ENCODE results near the gene C3orf33.

The C3orf33 gene

DNA sequence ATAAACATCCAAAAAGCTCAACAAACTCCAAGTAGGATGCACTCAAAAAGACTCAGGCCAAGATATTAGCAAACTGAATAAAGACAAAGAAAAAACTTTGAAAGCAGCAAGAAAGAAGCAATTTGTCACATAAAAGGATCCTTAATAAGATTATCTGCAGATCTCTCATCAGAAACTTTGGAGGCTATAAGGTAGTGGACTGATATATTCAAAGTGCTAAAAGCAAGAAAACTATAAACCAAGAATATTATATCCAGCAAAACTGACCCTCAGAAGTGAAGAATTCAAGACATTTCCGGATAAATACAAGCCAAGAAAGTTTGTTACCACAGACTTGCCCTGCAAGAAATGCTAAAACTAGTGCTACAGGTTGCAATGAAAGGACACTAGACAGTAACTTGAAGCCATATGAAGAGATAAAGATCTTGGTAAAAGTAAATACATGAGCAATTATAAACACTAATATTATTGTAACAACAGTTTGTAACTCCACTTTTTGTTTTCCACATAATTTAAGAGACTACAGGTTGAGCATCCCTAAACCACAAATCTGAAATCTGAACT lies 23.6 kb downstream of the C3orf33 start:
- Histone ChIP-seq H3K27ac (ENCODE audit: low read depth, low read length) (no peak overlapping the region), H3K36me3 (ENCODE audit: insufficient read depth, low read length) (no peaks in the 10 kb centered on the region), H3K9ac (ENCODE audit: low read depth, low read length) (no peak overlapping the region), H3K4me3 (ENCODE audit: low read length) (no peak overlapping the region), H3K4me1 (ENCODE audit: insufficient read depth, low read length) (no peaks in the 10 kb centered on the region), H3K9me3 (ENCODE audit: insufficient read depth, low read depth, low read length) (no peaks in the 10 kb centered on the region), H3K27me3 (ENCODE audit: insufficient read depth, low read length) (no peaks in the 10 kb centered on the region)
- 93% methylated on average over 1 of the region's 1 CpG for WGBS

DNA sequence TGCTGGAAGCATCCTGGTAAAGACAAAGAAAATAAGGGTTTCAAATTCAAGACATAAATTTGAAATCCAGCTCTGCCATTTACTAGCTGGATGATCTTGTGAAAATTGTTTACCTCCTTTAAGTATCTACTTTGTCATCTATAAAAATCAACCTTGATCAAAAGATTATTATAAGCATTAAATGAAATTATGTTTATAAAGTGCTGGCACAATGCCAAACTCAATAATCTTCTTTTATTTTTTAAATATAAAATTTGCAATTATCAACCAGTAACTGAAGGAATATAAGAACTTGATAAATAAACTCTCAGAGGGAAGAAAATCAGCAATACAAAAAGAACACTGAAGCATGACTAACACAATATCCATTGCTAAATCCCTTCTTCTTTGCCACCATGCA lies 25.8 kb downstream of the C3orf33 start:
- no peak overlapping the region for H3K9ac ChIP-seq (ENCODE audit: low read depth, low read length)
- no peaks in the 10 kb centered on the region for H3K36me3 ChIP-seq (ENCODE audit: insufficient read depth, low read length)
- no peak overlapping the region for H3K27ac ChIP-seq (ENCODE audit: low read depth, low read length)
- no peak overlapping the region for H3K4me3 ChIP-seq (ENCODE audit: low read length)
- H3K4me1 ChIP-seq (ENCODE audit: insufficient read depth, low read length) = no peaks in the 10 kb centered on the region
- H3K9me3 ChIP-seq (ENCODE audit: insufficient read depth, low read depth, low read length) = no peaks in the 10 kb centered on the region
- no peaks in the 10 kb centered on the region for H3K27me3 ChIP-seq (ENCODE audit: insufficient read depth, low read length)

DNA sequence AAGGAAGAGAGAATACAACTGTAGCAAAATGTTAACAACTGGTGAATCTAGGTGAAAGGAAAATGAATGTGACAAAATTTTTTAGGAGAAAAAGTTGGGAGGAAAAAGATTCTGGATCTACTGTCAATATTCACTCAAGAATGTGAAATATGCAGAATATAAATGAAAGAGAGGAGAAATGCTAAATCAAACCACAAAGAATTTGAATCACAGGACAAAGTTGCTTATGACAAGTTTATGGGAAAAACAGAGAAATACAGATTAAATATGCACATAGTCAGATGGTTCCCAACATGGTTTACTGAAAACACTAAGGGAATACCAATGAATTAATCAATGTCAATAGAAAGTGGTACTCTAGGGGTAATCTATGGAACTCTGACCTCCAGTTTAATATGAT lies 27.6 kb downstream of the C3orf33 start:
- Histone ChIP-seq H3K9me3 (ENCODE audit: insufficient read depth, low read depth, low read length) (no peaks in the 10 kb centered on the region), H3K27me3 (ENCODE audit: insufficient read depth, low read length) (no peaks in the 10 kb centered on the region), H3K36me3 (ENCODE audit: insufficient read depth, low read length) (no peaks in the 10 kb centered on the region), H3K4me3 (ENCODE audit: low read length) (no peak overlapping the region), H3K9ac (ENCODE audit: low read depth, low read length) (no peak overlapping the region), H3K4me1 (ENCODE audit: insufficient read depth, low read length) (no peaks in the 10 kb centered on the region), H3K27ac (ENCODE audit: low read depth, low read length) (no peak overlapping the region)

DNA sequence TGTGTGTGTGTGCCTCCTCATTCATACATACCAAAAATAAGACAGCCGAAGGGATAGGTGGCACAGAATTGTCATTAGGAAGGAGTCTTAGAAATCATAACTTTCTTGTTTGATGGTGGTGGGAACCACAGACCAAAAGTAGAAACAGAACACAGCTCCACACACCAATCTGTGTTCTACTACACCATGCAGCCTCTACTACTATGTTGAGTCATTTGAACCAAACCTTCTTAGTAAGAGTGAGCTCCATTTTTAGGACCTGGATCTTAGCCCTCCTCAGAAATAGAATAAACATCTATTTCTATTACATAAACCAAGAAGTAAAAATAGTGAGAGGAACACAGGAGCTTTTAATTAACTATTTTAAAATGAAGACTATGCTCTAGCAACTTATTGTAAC lies 33.3 kb downstream of the C3orf33 start:
- no peak overlapping the region for H3K4me3 ChIP-seq (ENCODE audit: low read length)
- no peaks in the 10 kb centered on the region for H3K27me3 ChIP-seq (ENCODE audit: insufficient read depth, low read length)
- H3K4me1 ChIP-seq (ENCODE audit: insufficient read depth, low read length) = no peaks in the 10 kb centered on the region
- H3K27ac ChIP-seq (ENCODE audit: low read depth, low read length) = no peak overlapping the region
- H3K36me3 ChIP-seq (ENCODE audit: insufficient read depth, low read length) = peaks cover 14% of the 10 kb centered on the region
- H3K9ac ChIP-seq (ENCODE audit: low read depth, low read length) = no peak overlapping the region
- WGBS = no CpG with 5 or more reads among the region's 1 CpG
- H3K9me3 ChIP-seq (ENCODE audit: insufficient read depth, low read depth, low read length) = peaks cover 13% of the 10 kb centered on the region

DNA sequence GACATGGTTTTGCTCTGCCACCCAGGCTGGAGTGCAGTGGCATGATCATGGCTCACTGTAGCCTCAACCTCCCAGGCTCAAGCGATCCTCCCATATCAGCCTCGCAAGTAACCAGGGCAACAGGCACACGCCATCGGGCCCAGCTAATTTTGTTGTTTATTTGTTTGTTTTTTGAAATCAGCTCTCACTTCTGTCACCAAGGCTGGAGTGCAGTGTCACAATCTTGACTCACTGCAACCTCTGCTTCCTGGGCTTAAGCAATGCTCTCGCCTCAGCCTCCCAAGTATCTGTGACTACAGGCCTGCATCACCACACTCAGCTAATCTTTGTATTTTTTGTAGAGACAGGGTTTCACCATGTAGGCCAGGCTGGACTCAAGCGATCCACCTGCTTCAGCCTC lies 35.0 kb downstream of the C3orf33 start:
- Histone ChIP-seq H3K36me3 (ENCODE audit: insufficient read depth, low read length) (peaks cover 18% of the 10 kb centered on the region), H3K27me3 (ENCODE audit: insufficient read depth, low read length) (no peaks in the 10 kb centered on the region), H3K4me1 (ENCODE audit: insufficient read depth, low read length) (no peaks in the 10 kb centered on the region), H3K9ac (ENCODE audit: low read depth, low read length) (no peak overlapping the region), H3K27ac (ENCODE audit: low read depth, low read length) (no peak overlapping the region), H3K4me3 (ENCODE audit: low read length) (no peak overlapping the region), H3K9me3 (ENCODE audit: insufficient read depth, low read depth, low read length) (peaks cover 13% of the 10 kb centered on the region)
- 91% methylated on average over 6 of the region's 6 CpGs for WGBS

DNA sequence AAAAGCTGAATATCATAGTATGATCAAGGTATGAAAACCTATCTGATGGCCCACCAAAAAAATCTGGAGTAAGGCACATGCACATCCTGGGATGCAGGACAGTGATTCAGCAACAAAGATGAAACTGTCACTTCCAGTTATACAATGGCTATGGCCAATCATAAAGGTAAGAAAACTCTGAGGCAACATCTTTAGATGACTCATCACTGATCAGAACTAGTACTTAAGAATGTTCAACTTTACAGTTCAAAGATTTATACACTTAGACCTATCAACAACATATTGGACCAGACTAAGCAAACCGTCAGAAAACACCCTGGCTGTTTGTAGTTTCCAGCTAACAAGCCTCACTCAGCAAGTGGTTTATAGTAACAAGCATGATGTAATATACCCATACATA lies 39.9 kb downstream of the C3orf33 start:
- peaks cover 13% of the 10 kb centered on the region for H3K9me3 ChIP-seq (ENCODE audit: insufficient read depth, low read depth, low read length)
- H3K9ac ChIP-seq (ENCODE audit: low read depth, low read length) = no peak overlapping the region
- H3K27me3 ChIP-seq (ENCODE audit: insufficient read depth, low read length) = no peaks in the 10 kb centered on the region
- no peaks in the 10 kb centered on the region for H3K4me1 ChIP-seq (ENCODE audit: insufficient read depth, low read length)
- H3K27ac ChIP-seq (ENCODE audit: low read depth, low read length) = no peak overlapping the region
- peaks cover 16% of the 10 kb centered on the region for H3K36me3 ChIP-seq (ENCODE audit: insufficient read depth, low read length)
- 100% methylated on average over 1 of the region's 1 CpG for WGBS
- no peak overlapping the region for H3K4me3 ChIP-seq (ENCODE audit: low read length)

DNA sequence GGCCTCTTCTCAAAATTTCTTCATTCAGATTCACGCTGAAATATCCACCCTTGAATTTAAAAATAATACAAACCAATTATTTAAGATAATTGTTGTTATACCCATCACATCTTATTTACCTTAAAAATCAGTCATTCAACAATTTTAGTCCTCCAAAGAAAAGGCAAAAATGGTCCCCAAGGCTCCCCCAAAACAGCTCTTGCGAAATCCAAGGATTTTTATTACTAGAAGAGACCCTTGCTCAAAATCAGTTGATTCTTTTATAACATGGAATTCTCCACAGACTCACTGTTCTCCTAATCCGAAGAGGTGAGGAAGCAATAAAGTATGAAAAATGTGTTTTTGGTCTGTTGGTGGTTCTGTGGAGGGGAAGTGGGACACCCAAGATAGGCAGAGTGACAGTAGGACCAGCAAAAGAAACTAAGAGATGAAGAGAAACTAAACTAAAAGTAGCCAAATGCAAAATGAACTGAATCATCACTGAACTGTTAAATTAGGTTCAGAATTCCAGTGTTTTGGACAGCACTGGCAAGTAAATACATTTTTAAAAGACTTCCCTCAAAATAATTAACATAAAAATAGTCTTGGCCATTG lies 42.1 kb downstream of the C3orf33 start:
- H3K4me3 ChIP-seq (ENCODE audit: low read length) = no peak overlapping the region
- H3K9me3 ChIP-seq (ENCODE audit: insufficient read depth, low read depth, low read length) = no peaks in the 10 kb centered on the region
- no peaks in the 10 kb centered on the region for H3K27me3 ChIP-seq (ENCODE audit: insufficient read depth, low read length)
- H3K27ac ChIP-seq (ENCODE audit: low read depth, low read length) = no peak overlapping the region
- H3K4me1 ChIP-seq (ENCODE audit: insufficient read depth, low read length) = no peaks in the 10 kb centered on the region
- H3K9ac ChIP-seq (ENCODE audit: low read depth, low read length) = no peak overlapping the region
- H3K36me3 ChIP-seq (ENCODE audit: insufficient read depth, low read length) = peaks cover 7% of the 10 kb centered on the region; the same call in 1 of the 2 replicates
- WGBS = 96% methylated on average over 3 of the region's 3 CpGs

DNA sequence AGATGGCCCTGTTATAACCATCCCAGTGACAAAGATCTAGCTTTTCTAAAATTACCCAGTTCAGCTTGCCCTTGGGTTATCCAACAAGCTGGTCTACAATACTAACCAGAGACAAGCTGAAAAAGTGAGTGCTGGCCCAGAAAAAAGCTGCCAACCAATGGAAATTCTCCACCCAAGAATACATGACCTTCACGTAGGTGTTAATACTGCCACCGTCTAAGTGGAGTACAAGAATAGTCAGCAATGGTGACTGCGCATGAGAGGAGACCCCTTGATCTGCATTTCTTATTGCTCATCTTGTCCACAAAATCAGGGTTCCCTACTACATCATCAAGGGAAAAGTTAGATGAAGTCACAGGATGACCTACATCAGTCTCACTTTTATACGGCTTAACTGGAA lies 45.4 kb downstream of the C3orf33 start:
- 98% methylated on average over 4 of the region's 4 CpGs for WGBS
- H3K27ac ChIP-seq (ENCODE audit: low read depth, low read length) = no peak overlapping the region
- H3K9me3 ChIP-seq (ENCODE audit: insufficient read depth, low read depth, low read length) = no peaks in the 10 kb centered on the region
- H3K36me3 ChIP-seq (ENCODE audit: insufficient read depth, low read length) = no peaks in the 10 kb centered on the region; the same call in 1 of the 2 replicates
- no peaks in the 10 kb centered on the region for H3K27me3 ChIP-seq (ENCODE audit: insufficient read depth, low read length)
- no peak overlapping the region for H3K4me3 ChIP-seq (ENCODE audit: low read length)
- no peaks in the 10 kb centered on the region for H3K4me1 ChIP-seq (ENCODE audit: insufficient read depth, low read length)
- H3K9ac ChIP-seq (ENCODE audit: low read depth, low read length) = no peak overlapping the region

DNA sequence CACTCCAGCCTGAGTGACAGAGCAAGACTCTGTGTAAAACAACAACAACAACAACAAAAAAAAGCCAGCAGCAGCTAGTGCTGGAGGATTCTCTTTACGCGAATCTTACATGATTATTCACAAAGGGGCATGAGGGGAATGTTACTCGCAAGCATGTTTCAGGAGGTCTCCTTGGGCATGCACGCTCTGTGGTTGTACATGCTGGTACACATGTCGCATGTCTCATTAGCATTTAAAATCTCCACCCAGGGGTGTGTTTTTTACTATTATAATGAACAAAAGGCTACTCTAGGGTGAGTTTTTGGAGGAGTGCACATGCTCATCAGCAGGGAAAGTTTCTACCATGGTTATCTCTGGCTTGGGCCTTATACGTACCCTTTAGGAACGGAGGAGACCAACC lies 48.5 kb downstream of the C3orf33 start:
- no peaks in the 10 kb centered on the region for H3K36me3 ChIP-seq (ENCODE audit: insufficient read depth, low read length)
- H3K27me3 ChIP-seq (ENCODE audit: insufficient read depth, low read length) = no peaks in the 10 kb centered on the region
- no peak overlapping the region for H3K4me3 ChIP-seq (ENCODE audit: low read length)
- H3K27ac ChIP-seq (ENCODE audit: low read depth, low read length) = no peak overlapping the region
- 94% methylated on average over 7 of the region's 7 CpGs for WGBS
- H3K9ac ChIP-seq (ENCODE audit: low read depth, low read length) = no peak overlapping the region
- peaks cover 4% of the 10 kb centered on the region; the same call in 1 of the 2 replicates for H3K4me1 ChIP-seq (ENCODE audit: insufficient read depth, low read length)
- H3K9me3 ChIP-seq (ENCODE audit: insufficient read depth, low read depth, low read length) = no peaks in the 10 kb centered on the region

DNA sequence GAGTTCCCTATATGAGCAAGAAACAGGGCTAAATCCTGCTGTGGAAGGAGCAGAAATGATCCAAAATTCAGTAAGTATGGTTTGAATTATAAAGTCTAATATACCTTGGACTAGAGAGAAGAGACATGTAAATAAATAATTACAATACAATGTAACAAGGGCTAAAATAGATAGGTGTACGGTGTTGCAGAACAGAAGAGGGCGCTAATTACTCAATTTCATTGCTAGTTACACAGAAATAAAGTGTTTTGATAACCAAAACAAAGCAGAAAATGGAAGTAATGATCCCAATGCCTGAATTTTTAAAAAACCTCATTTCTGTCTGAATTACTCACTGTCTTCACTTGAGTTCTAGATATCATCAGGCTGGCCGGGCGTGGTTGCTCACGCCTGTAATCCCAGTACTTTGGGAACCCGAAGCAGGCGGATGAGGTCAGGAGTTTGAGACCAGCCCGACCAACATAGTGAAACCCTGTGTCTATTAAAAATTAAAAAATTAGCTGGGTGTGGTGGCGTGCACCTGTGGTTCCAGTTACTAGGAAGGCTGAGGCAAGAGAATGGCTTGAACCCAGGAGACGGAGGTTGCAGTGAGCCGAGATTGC lies 52.9 kb downstream of the C3orf33 start:
- Histone ChIP-seq H3K36me3 (ENCODE audit: insufficient read depth, low read length) (no peaks in the 10 kb centered on the region), H3K27me3 (ENCODE audit: insufficient read depth, low read length) (no peaks in the 10 kb centered on the region), H3K9ac (ENCODE audit: low read depth, low read length) (no peak overlapping the region), H3K4me1 (ENCODE audit: insufficient read depth, low read length) (peaks cover 29% of the 10 kb centered on the region), H3K4me3 (ENCODE audit: low read length) (no peak overlapping the region), H3K9me3 (ENCODE audit: insufficient read depth, low read depth, low read length) (no peaks in the 10 kb centered on the region), H3K27ac (ENCODE audit: low read depth, low read length) (no peak overlapping the region)
- WGBS = 83% methylated on average over 10 of the region's 11 CpGs

DNA sequence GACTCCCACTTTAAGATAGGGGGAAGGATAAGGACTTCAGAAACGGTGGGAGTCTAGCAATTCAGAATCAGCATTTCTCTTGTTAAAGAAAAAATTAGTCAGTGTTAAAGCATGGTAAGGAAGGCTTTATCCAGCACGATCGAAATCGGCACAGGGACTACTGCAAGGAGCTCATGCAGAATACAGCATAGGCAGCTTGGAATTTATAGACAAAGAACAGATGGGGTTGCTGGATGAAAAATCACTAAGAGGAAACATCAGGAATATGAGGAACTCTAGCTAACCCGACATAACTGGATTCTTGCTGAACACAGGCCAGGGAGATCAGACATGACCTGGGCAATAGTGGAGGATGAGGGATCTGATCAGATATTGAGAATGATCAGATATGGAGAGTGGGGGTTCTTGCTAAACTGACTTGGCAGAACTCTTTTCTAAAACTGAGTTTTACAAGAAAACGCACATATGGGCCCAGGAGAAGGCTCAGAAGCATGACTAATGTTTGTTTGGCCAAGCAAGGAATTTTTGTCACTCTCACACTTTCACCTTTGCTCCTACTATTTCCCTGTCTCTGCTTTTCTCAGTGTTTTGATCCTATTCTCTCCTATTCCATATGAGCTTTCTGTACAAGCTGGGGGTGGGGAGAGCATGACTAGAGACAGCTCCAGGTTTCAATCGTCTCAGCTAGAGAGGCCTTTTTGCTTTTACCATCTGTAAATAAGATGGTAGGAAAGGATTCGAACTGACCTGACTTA lies 57.3 kb downstream of the C3orf33 start:
- 78% methylated on average over 8 of the region's 8 CpGs for WGBS
- Histone ChIP-seq H3K27ac (ENCODE audit: low read depth, low read length) (no peak overlapping the region), H3K4me1 (ENCODE audit: insufficient read depth, low read length) (peaks cover 49% of the 10 kb centered on the region), H3K9ac (ENCODE audit: low read depth, low read length) (no peak overlapping the region), H3K27me3 (ENCODE audit: insufficient read depth, low read length) (no peaks in the 10 kb centered on the region), H3K36me3 (ENCODE audit: insufficient read depth, low read length) (no peaks in the 10 kb centered on the region), H3K4me3 (ENCODE audit: low read length) (no peak overlapping the region), H3K9me3 (ENCODE audit: insufficient read depth, low read depth, low read length) (no peaks in the 10 kb centered on the region)
